Endothelial cell (in vitro differentiated cells): Measurements from ENCODE around the gene NAV2. TPM values are rescaled to one million over a fixed set of nuclear protein-coding genes. Genes with fewer than 3 reads are reported as not detected.

Experiments used
- DNase-seq: peaks from one replicate; pipeline ENCODE4 v3.0.0; 2021; ENCODE audit warnings: low spot score
- H3K27ac Mint-ChIP-seq: one replicate; pipeline ENCODE4 v1.8.0; 2021; ENCODE audit warnings: mixed read lengths, inconsistent platforms; ENCODE audit not compliant: unreplicated experiment
- H3K27me3 Mint-ChIP-seq: one replicate; pipeline ENCODE4 v1.8.0; 2021; ENCODE audit warnings: mild to moderate bottlenecking, moderate library complexity, mixed read lengths, inconsistent platforms; ENCODE audit not compliant: unreplicated experiment
- H3K36me3 Mint-ChIP-seq: one replicate; pipeline ENCODE4 v1.8.0; 2021; ENCODE audit warnings: mild to moderate bottlenecking, low read depth, mixed read lengths, inconsistent platforms; ENCODE audit not compliant: unreplicated experiment
- H3K4me1 Mint-ChIP-seq: one replicate; pipeline ENCODE4 v1.8.0; 2021; ENCODE audit warnings: mild to moderate bottlenecking, mixed read lengths, inconsistent platforms; ENCODE audit not compliant: unreplicated experiment
- H3K4me3 Mint-ChIP-seq: one replicate; pipeline ENCODE4 v1.8.0; 2021; ENCODE audit warnings: mild to moderate bottlenecking, mixed read lengths, inconsistent platforms; ENCODE audit not compliant: unreplicated experiment
- H3K9me3 Mint-ChIP-seq: one replicate; pipeline ENCODE4 v1.8.0; 2021; ENCODE audit warnings: mixed read lengths, inconsistent platforms; ENCODE audit not compliant: unreplicated experiment
- CTCF ChIP-seq: fragments of 200-600 bp; sonication (generic); IDR thresholded peaks from one replicate; pipeline ENCODE4 v1.5.0; 2021; ENCODE audit warnings: antibody characterized with exemption; ENCODE audit not compliant: unreplicated experiment
- total RNA-seq: library from RNA; stranded (reverse); fragmentation: NEBNext Ultra II Directional; extraction: Animal tissue kit (Norgen Biotek cat#: 25700); gene quantifications from one replicate; pipeline ENCODE4 v1.2.1, GENCODE V29; 2021; ENCODE audit not compliant: unreplicated experiment

NAV2 gene
- total RNA-seq, 1 donor from 2014 or later, result 15.6 TPM

- Mint-ChIP-seq H3K9me3 (no peaks in the 10 kb centered on the region), H3K4me3 (no peak overlapping the region), H3K36me3 (no peaks in the 10 kb centered on the region), H3K27me3 (no peaks in the 10 kb centered on the region), H3K4me1 (peaks cover 44% of the 10 kb centered on the region), H3K27ac (peak overlapping the region; percentile 11)
- DNase-seq, result peak; percentile 21
- TF ChIP-seq CTCF, result no peak
Observed at GRCh38 chr11:20026629-20027555, 314.3 kb downstream of the NAV2 start.

DNA sequence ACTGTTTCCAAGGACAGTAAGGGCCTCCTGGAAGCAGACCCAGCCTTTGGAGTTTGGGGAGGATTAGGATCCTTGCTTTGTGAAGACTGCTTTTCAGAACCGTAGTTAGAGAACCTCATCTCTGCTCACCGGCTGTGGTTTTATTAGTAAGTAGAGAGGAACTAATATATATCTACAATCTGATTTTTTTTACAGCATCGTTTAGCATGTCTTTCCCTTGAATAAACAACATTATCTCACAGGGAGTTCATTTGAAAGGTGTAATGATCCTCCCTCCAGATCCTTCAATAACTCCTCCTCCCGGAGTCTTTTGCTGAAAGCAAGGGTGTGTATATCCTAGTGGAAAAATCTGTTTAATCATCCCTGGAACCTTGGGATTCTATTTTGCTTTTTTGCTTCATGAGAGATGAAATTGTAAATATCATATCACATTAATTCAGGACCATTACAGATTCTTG lies 314.9 kb downstream of the NAV2 start:
- no peaks in the 10 kb centered on the region for H3K9me3 Mint-ChIP-seq
- TF ChIP-seq CTCF, result no peak
- peaks cover 45% of the 10 kb centered on the region for H3K4me1 Mint-ChIP-seq
- H3K4me3 Mint-ChIP-seq, result no peak overlapping the region
- DNase-seq, result no peak
- no peaks in the 10 kb centered on the region for H3K27me3 Mint-ChIP-seq
- H3K27ac Mint-ChIP-seq, result no peak overlapping the region
- H3K36me3 Mint-ChIP-seq, result no peaks in the 10 kb centered on the region

DNA sequence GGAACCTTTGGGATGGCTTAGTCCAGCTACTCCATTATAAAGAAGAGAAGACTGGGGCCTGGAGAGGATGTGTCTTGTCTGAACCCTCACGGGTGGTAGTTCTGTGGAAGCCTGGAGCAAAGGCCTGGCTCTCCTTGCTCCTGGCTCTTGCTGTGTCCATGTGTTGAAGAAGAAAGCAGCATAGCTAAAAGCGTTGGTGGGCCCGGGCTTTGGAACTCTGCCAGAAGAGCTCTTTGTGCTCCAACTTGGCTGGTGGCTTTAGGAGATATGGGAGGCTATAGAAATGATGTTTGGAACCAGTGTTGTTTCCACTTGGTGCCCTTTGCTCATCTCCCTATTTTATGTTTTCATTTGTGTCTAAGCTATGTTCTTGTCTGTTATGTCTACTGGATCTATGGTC lies 316.6 kb downstream of the NAV2 start:
- H3K9me3 Mint-ChIP-seq, result no peaks in the 10 kb centered on the region
- H3K4me1 Mint-ChIP-seq, result peaks cover 31% of the 10 kb centered on the region
- H3K36me3 Mint-ChIP-seq, result no peaks in the 10 kb centered on the region
- H3K4me3 Mint-ChIP-seq, result no peak overlapping the region
- no peak for TF ChIP-seq CTCF
- no peaks in the 10 kb centered on the region for H3K27me3 Mint-ChIP-seq
- no peak for DNase-seq
- no peak overlapping the region for H3K27ac Mint-ChIP-seq

DNA sequence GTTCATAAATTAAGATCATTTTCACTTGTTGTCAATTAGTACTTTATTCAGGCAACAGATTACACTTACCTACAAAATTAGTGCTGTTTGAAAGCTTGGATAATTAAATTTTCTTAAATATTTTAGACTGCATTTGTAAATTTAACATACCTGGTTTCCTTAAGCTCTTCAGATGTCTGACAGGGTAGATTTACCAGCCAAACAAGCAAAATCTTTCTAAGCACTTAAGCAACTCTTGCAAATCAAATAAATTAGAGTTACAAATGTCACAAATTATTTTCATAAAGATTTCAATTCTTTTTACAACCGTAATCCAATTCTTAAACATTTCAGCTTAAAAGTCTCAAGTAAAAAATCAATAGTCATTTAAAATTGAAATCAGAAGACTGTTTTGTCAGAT lies 317.8 kb downstream of the NAV2 start:
- Mint-ChIP-seq H3K36me3 (no peaks in the 10 kb centered on the region), H3K4me1 (peaks cover 27% of the 10 kb centered on the region), H3K4me3 (no peak overlapping the region), H3K27me3 (peaks cover 6% of the 10 kb centered on the region), H3K27ac (no peak overlapping the region), H3K9me3 (no peaks in the 10 kb centered on the region)
- TF ChIP-seq CTCF, result no peak
- no peak for DNase-seq
